HEK293T (cell line): ENCODE results near the gene SEMA3B.

ENCODE experiments used
- ARNT ChIP-seq: fragments of 450-650 bp; IDR thresholded peaks from 2 replicates; pipeline ENCODE4 v1.6.1; 2017; ENCODE audit warnings: mild to moderate bottlenecking
- BHLHE40 ChIP-seq: fragments of 450-650 bp; IDR thresholded peaks from 2 replicates; pipeline ENCODE4 v1.6.1; 2016; ENCODE audit warnings: mild to moderate bottlenecking, moderate library complexity, borderline replicate concordance
- CTBP1 ChIP-seq: fragments of 450-650 bp; IDR thresholded peaks from 2 replicates; pipeline ENCODE4 v1.6.1; 2016; ENCODE audit warnings: borderline replicate concordance
- ELF4 ChIP-seq: fragments of 450-650 bp; IDR thresholded peaks from 2 replicates; pipeline ENCODE4 v1.6.1; 2017; ENCODE audit warnings: antibody characterized with exemption
- FOXM1 ChIP-seq: fragments of 450-650 bp; IDR thresholded peaks from 2 replicates; pipeline ENCODE4 v1.6.1; 2017; ENCODE audit warnings: mild to moderate bottlenecking, borderline replicate concordance
- HDGF ChIP-seq: fragments of 450-650 bp; IDR thresholded peaks from 2 replicates; pipeline ENCODE4 v1.6.1; 2017; ENCODE audit warnings: antibody characterized with exemption, borderline replicate concordance
- L3MBTL2 ChIP-seq: fragments of 450-650 bp; conservative IDR thresholded peaks from 2 replicates; pipeline ENCODE4 v1.6.1; 2016; ENCODE audit warnings: mild to moderate bottlenecking
- LEF1 ChIP-seq: fragments of 450-650 bp; IDR thresholded peaks from 2 replicates; pipeline ENCODE4 v1.6.1; 2017; ENCODE audit warnings: mild to moderate bottlenecking, borderline replicate concordance
- NFRKB ChIP-seq: fragments of 450-650 bp; IDR thresholded peaks from 2 replicates; pipeline ENCODE4 v1.6.1; 2016; ENCODE audit warnings: mild to moderate bottlenecking, moderate library complexity
- PKNOX1 ChIP-seq: fragments of 450-650 bp; IDR thresholded peaks from 2 replicates; pipeline ENCODE4 v1.6.1; 2016
- SP1 ChIP-seq: fragments of 450-650 bp; IDR thresholded peaks from 2 replicates; pipeline ENCODE4 v1.6.1; 2017
- SUZ12 ChIP-seq: fragments of 450-650 bp; IDR thresholded peaks from 2 replicates; pipeline ENCODE4 v1.6.1; 2016; ENCODE audit warnings: mild to moderate bottlenecking
- TARDBP ChIP-seq: fragments of 450-650 bp; IDR thresholded peaks from 2 replicates; pipeline ENCODE4 v1.6.1; 2016
- ZNF384 ChIP-seq: fragments of 450-650 bp; IDR thresholded peaks from 2 replicates; pipeline ENCODE4 v1.6.1; 2016

GRCh38 chr3:50222169-50222528 is 46.8 kb upstream of the SEMA3B start:
- TF ChIP-seq BHLHE40 (no peak), CTBP1 (no peak), LEF1 (no peak), SUZ12 (no peak), NFRKB (no peak), SP1 (no peak), ZNF384 (no peak), TARDBP (no peak), ARNT (no peak), PKNOX1 (no peak), L3MBTL2 (no peak), HDGF (no peak), FOXM1 (no peak), ELF4 (no peak)
